Measurements from ENCODE around the gene MAP7D1.
A peak's percentile ranks its signal among the peaks of the same experiment; 100 is the strongest.

The MAP7D1 gene

GRCh38 chr1:36115200-36115669 is 40.7 kb upstream of the MAP7D1 start:
- Histone ChIP-seq H4K20me1 (peaks cover 0 to 7% (median 0%) of the 10 kb centered on the region in 11 experiments; a peak in 1 of 22 replicates), H3K36me3 (no peaks in the 10 kb centered on the region), H3K4me3 (no peak overlapping the region), H3K27ac (no peak overlapping the region), H3K9me3 (replicated peaks in 1 of 11) (no peaks in the 10 kb centered on the region), H3K4me2 (peak overlapping the region in 1 of 11 experiments; percentile 37; a peak in 1 of 22 replicates), H3K9ac (no peak overlapping the region), H3K4me1 (peaks cover 11 to 30% (median 22%) of the 10 kb centered on the region in 10 experiments), H3K27me3 (no peaks in the 10 kb centered on the region)
- TF ChIP-seq Cebpa-rat (IDR thresholded peaks at IDR 0.05) = no peak

GRCh38 chr1:36115931-36116330 is 40.0 kb upstream of the MAP7D1 start:
- H3K27me3 ChIP-seq = no peaks in the 10 kb centered on the region
- H4K20me1 ChIP-seq = peaks cover 0 to 7% (median 0%) of the 10 kb centered on the region in 11 experiments; a peak in 1 of 22 replicates
- no peak overlapping the region for H3K27ac ChIP-seq
- no peaks in the 10 kb centered on the region for H3K9me3 ChIP-seq (replicated peaks in 1 of 11)
- peak overlapping the region in 3 of 11 experiments; percentile 12 to 44 (median 37); a peak in 4 of 22 replicates for H3K4me2 ChIP-seq
- TF ChIP-seq Cebpa-rat (IDR thresholded peaks at IDR 0.05) = no peak
- H3K4me3 ChIP-seq = no peak overlapping the region
- no peak overlapping the region; a peak in 1 of 22 replicates for H3K9ac ChIP-seq
- no peaks in the 10 kb centered on the region for H3K36me3 ChIP-seq
- H3K4me1 ChIP-seq = peaks cover 18 to 37% (median 27%) of the 10 kb centered on the region in 10 experiments

- Histone ChIP-seq H3K4me2 (no peak overlapping the region), H3K9me3 (replicated peaks in 1 of 11) (no peaks in the 10 kb centered on the region), H4K20me1 (peaks cover 0 to 7% (median 0%) of the 10 kb centered on the region in 11 experiments; a peak in 1 of 22 replicates), H3K27me3 (peaks cover 0 to 8% (median 5%) of the 10 kb centered on the region in 11 experiments; a peak in 17 of 22 replicates), H3K27ac (no peak overlapping the region), H3K4me1 (peaks cover 20 to 43% (median 32%) of the 10 kb centered on the region in 10 experiments), H3K4me3 (no peak overlapping the region), H3K36me3 (no peaks in the 10 kb centered on the region), H3K9ac (no peak overlapping the region)
- TF ChIP-seq Cebpa-rat (IDR thresholded peaks at IDR 0.05) = no peak
These were observed 39.1 kb upstream of the MAP7D1 start for GRCh38 chr1:36116901-36117300.

GRCh38 chr1:36118447-36119204 is 37.3 kb upstream of the MAP7D1 start:
- no peak for TF ChIP-seq Cebpa-rat (IDR thresholded peaks at IDR 0.05)
- H3K4me3 ChIP-seq = no peak overlapping the region
- H3K27ac ChIP-seq = 0 out of 22 replicates have a peak overlapping the region, but pooled peaks of 1 of the 11 experiments have one; percentile 61
- peak overlapping the region in 5 of 11 experiments; percentile 42 to 78 (median 67); a peak in 7 of 22 replicates for H3K4me2 ChIP-seq
- H3K36me3 ChIP-seq = no peaks in the 10 kb centered on the region
- peaks cover 0 to 7% (median 0%) of the 10 kb centered on the region in 11 experiments; a peak in 1 of 22 replicates for H4K20me1 ChIP-seq
- peaks cover 0 to 24% (median 21%) of the 10 kb centered on the region in 11 experiments; a peak in 18 of 22 replicates for H3K27me3 ChIP-seq
- no peak overlapping the region for H3K9ac ChIP-seq
- peaks cover 37 to 61% (median 48%) of the 10 kb centered on the region in 10 experiments for H3K4me1 ChIP-seq
- no peaks in the 10 kb centered on the region for H3K9me3 ChIP-seq (replicated peaks in 1 of 11)

- H3K4me3 ChIP-seq = no peak overlapping the region
- no peak for TF ChIP-seq Cebpa-rat (IDR thresholded peaks at IDR 0.05)
- H3K9me3 ChIP-seq (replicated peaks in 1 of 11) = no peaks in the 10 kb centered on the region
- H3K36me3 ChIP-seq = no peaks in the 10 kb centered on the region
- peaks cover 38 to 66% (median 53%) of the 10 kb centered on the region in 10 experiments for H3K4me1 ChIP-seq
- H4K20me1 ChIP-seq = peaks cover 0 to 7% (median 0%) of the 10 kb centered on the region in 11 experiments; a peak in 2 of 22 replicates
- peak overlapping the region in 6 of 11 experiments; percentile 21 to 61 (median 40); a peak in 9 of 22 replicates for H3K27ac ChIP-seq
- peak overlapping the region in 9 of 11 experiments; percentile 27 to 78 (median 49); a peak in 16 of 22 replicates for H3K4me2 ChIP-seq
- peak overlapping the region in 3 of 11 experiments; percentile 3 to 32 (median 29); a peak in 4 of 22 replicates for H3K9ac ChIP-seq
- peaks cover 5 to 32% (median 29%) of the 10 kb centered on the region in 11 experiments for H3K27me3 ChIP-seq
These were observed 36.5 kb upstream of the MAP7D1 start for GRCh38 chr1:36119456-36119855.

- TF ChIP-seq Cebpa-rat (IDR thresholded peaks at IDR 0.05) = no peak
- peak overlapping the region in 8 of 10 experiments; percentile 10 to 60 (median 40); a peak in 14 of 20 replicates for H3K4me3 ChIP-seq
- peak overlapping the region in 9 of 11 experiments; percentile 15 to 76 (median 60); a peak in 17 of 22 replicates for H3K27ac ChIP-seq
- H3K4me2 ChIP-seq = peak overlapping the region; percentile 79 to 98 (median 87)
- no peaks in the 10 kb centered on the region for H3K36me3 ChIP-seq
- no peaks in the 10 kb centered on the region for H3K9me3 ChIP-seq (replicated peaks in 1 of 11)
- H4K20me1 ChIP-seq = peaks cover 0 to 8% (median 0%) of the 10 kb centered on the region in 11 experiments; a peak in 2 of 22 replicates
- H3K9ac ChIP-seq = peak overlapping the region; percentile 41 to 70 (median 60); a peak in 21 of 22 replicates
- H3K4me1 ChIP-seq = peaks cover 46 to 73% (median 64%) of the 10 kb centered on the region in 10 experiments
- H3K27me3 ChIP-seq = peaks cover 23 to 53% (median 49%) of the 10 kb centered on the region in 11 experiments
These were observed 33.6 kb upstream of the MAP7D1 start for GRCh38 chr1:36122062-36123030.

GRCh38 chr1:36123356-36123755 is 32.6 kb upstream of the MAP7D1 start:
- no peak for TF ChIP-seq Cebpa-rat (IDR thresholded peaks at IDR 0.05)
- H3K4me2 ChIP-seq = peak overlapping the region; percentile 79 to 98 (median 87)

More at GRCh38 chr1:36123356-36123755, 32.6 kb upstream of the MAP7D1 start:
- Histone ChIP-seq H4K20me1 (peaks cover 0 to 8% (median 0%) of the 10 kb centered on the region in 11 experiments; a peak in 2 of 22 replicates), H3K4me3 (peak overlapping the region in 9 of 10 experiments; percentile 10 to 60 (median 39); a peak in 15 of 20 replicates), H3K27me3 (peaks cover 23 to 53% (median 49%) of the 10 kb centered on the region in 11 experiments), H3K9ac (peak overlapping the region; percentile 41 to 70 (median 60); a peak in 21 of 22 replicates), H3K36me3 (no peaks in the 10 kb centered on the region), H3K4me1 (peaks cover 51 to 83% (median 67%) of the 10 kb centered on the region in 10 experiments), H3K27ac (peak overlapping the region in 8 of 11 experiments; percentile 55 to 76 (median 63); a peak in 17 of 22 replicates), H3K9me3 (replicated peaks in 1 of 11) (no peaks in the 10 kb centered on the region)

All from BLaER1 treated with 17β-estradiol and CSF1 and Interleukin-3, amounts not matched to agents 10 nM and 100 nM (cell line).